ENCODE measurements around the gene ARMC9. TPM values are rescaled to one million over a fixed set of nuclear protein-coding genes. Genes with fewer than 3 reads are reported as not detected.
A peak's percentile ranks its signal among the peaks of the same experiment; 100 is the strongest.
"Not testable (repeated sequence)": the region's sequence is repeated elsewhere in the genome, so short reads cannot be mapped to it uniquely, and the experiment has no call there.

The ARMC9 gene
- total RNA-seq, 1 experiment from 2014 or later: 67.2 TPM

GRCh38 chr2:231280846-231281245, 82.4 kb downstream of the ARMC9 start:
- no peak for DNase-seq (ENCODE audit: low read depth)

- no peak for DNase-seq (ENCODE audit: low read depth)
Measured at GRCh38 chr2:231284296-231284695, 85.9 kb downstream of the ARMC9 start.

DNA sequence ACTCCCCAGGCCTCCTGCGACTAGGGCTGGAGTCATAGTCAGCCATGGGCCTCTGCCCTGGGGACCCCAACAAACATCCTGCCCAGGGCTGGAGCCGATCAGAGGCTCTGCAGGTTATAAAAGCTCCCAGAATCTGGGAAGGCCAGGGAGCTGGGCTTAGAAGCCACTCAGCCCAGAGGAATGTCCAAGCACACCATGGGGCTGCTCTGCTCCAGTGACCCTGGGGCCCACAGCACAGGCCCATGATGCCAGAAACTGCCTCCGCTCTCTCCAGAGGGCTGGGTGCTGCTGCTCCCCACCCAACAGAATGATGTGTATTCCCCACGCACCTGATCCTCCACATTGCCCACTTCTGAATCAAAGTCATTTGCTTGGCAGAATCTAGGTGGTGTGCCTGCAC, 88.5 kb downstream of the ARMC9 start:
- no peak for DNase-seq (ENCODE audit: low read depth)

- no peak for DNase-seq (ENCODE audit: low read depth)
Measured at GRCh38 chr2:231287696-231288095, 89.3 kb downstream of the ARMC9 start.

DNA sequence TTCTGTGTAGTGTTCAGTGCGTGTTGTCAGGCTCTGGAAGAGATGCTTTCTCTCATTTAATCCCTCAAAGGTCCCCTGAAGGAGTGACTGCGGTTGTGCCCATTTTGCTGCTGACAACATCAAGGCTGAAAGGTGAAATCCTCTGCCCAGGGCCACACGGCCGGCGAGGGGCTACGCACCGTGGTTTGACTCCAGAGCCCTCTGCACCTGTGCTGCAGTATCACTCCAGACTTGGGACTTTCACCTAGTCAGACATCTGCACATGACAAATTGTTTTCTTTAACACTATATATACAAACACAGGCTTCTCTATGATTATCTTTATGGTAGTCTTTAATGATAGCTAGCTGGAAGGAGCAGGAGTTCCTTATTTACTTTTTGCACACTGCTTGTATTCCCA, 90.2 kb downstream of the ARMC9 start:
- no peak for DNase-seq (ENCODE audit: low read depth)

DNA sequence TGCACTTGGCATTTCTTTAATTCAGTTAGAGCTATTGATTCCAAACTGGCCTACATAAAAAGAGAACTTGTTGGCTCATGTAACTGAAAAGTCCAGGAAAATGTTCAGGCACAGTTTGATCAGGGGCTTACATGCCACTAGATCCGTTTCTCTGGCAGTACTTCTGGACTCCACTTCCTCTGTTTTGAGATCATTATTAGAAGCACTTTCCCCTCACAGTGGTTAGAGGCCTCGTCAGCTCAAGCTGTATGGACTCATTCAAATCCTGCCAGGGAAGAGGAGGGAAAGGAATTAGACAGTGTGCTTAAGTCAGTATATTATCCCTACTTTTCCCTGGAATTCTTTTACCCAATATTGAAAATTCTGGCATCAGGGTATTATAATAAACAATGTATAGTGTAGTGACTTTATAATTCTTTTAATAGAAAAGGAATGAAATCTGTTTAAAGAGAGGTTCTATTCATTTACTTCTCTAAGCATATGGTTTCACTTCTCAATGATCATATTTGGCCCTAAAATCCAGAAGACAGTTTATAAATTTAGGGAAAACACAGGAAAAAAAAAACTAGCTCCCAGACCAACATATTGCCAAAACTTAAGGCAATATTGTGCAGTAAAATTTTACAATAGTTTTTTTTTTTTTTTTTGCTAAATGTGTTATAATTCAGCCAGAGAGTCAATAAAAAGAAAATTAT, 92.0 kb downstream of the ARMC9 start:
- no peak for DNase-seq (ENCODE audit: low read depth)

GRCh38 chr2:231292472-231293134, 94.2 kb downstream of the ARMC9 start:
- DNase-seq (ENCODE audit: low read depth): no peak

DNA sequence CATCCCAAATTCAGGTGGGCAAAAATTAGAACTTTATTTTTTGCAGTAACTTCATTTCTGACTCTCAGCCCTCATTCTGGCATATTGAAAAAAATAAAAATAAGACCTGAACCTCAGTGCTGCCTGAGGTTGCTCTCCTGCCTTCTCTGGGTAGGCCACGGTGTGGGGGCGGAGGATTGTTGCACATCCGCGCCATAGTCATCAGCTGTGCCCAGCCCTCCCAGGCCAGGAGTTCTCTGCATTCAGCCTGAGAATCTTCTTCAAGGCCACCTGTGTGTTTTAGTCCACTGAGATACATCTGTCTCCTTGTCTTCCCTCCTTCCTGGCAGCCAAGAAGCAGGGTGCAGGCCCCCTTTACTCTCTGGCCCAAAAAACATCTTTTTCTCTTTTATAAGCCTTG, 94.7 kb downstream of the ARMC9 start:
- DNase-seq (ENCODE audit: low read depth): no peak

DNA sequence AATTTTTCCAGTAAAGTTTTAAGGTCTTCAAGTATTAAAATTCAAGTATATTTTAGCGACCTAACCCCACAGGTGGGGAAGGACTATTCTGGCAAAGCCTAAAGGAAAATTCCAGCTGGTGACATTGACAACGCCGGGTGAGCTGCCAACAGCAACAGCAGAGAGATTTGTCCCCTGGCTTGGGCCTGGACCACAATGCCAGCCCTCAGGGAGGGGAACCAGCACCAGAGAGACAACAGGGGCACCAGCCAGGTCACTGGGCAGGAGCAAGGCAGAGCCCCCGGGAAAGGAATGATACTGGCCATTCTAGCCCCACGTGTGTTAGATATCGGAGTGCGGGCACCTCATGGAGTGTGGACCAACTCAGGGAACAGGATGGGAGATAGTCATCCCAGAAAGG, 95.7 kb downstream of the ARMC9 start:
- no peak for DNase-seq (ENCODE audit: low read depth)

- DNase-seq (ENCODE audit: low read depth): no peak
Measured at GRCh38 chr2:231294571-231295362, 96.3 kb downstream of the ARMC9 start.

- DNase-seq (ENCODE audit: low read depth): no peak
Measured at GRCh38 chr2:231295363-231295655, 96.9 kb downstream of the ARMC9 start.

DNA sequence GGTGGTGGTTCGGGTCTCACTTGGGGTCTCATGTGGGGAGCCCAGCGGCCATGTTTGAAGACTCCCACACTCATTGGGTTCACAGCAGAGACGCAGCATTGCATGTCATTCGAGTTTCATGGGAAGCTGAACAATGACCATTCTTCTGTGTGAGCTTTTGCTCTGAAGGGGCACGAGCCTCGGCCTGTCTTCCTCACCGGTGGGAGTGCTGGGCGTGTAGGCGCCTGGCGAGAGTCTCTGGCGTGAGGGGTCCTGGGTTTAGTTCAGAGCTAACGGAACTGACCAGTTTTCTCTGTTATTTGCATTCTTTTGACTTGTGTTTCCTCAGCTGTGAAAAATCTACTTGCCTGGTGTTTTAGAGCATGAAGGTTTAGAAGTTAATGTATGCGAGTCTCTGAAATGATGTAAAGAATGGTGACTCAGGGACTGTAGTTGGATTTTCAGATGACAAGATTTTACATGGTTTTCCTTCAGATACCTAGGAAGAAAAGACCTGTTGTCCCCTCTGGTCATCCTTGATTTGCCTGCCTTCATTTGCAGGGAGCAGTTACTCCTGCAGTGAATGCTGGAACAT, 98.1 kb downstream of the ARMC9 start:
- no peak for DNase-seq (ENCODE audit: low read depth)

DNA sequence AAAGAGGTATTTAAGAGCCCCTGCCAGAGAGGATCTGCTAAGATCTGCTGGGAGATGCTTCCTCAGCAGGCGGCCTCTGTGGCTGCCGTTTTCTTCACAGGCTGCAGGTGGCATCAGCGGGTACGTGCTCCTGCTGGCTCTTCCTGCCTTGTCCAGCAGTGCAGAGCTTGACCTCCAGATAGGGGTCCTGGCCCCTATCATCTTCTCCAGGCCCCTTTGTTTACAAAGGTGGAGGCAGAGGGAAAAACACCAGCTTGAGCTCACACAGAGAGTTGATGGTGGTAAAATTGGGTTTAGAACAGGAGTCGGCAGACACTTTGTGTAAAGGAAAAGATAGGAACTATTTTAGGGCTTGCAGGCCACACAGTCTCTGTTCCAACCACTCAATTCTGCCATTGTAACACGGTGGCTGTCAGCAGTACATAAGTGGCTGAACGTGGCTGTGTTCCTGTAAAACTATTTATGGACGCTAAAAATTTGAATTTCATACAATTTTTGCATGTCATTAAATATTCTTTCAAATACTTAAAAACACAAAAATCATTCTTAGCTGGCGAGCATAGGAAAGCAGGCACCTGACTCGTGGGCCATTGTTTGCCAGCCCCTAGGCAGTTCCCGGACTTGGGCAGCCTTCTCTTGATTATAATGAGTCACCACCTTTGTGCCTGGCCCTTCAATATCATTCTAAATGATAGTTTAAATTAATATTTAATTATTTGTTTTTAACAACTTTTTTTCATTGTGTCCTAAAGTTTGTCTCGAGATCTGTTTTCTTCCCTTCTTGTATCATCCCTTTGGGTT, 98.9 kb downstream of the ARMC9 start:
- peak; percentile 53 for DNase-seq (ENCODE audit: low read depth)

DNA sequence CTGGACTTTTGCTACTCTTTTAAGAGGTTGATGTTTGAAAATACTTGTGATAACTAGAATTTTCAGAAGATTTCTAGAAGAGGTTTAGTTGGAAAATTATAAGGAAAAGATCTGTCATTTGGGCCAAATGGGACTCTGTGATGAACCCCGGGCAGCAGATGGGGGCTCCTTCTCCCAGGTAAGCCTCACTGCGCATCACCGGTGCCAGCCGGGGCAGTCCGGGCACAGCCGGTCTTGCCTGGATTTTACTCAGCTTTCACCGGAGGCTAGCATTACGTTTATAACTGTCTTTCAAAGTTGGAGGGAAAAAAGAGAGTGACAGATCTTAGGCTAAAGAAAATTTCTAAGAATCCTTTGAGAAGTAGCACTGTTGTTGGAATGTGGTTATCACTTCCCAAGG, 99.7 kb downstream of the ARMC9 start:
- no peak for DNase-seq (ENCODE audit: low read depth)

DNA sequence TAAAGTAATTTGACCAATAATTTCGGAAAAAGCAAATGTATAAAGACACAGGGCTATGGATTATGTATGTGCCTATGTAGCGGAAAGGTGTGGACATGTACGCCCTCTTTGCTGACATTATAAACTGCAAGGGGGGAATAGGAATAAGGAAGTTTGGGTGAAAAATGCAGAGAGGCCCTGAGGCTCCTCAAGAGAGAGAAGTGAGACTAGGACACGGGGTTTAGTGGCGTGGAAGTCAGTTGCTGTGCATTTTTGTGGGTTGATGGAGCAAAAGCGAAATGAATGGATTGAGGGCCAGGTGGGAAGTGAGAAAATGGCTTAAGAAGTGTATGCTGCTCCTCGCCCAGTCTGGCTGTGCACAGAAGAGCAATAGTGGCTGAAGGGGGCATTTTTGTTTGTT, 100.8 kb downstream of the ARMC9 start:
- DNase-seq (ENCODE audit: low read depth): no peak

GRCh38 chr2:231300020-231300721, 101.7 kb downstream of the ARMC9 start:
- no peak for DNase-seq (ENCODE audit: low read depth)

GRCh38 chr2:231300722-231301076, 102.3 kb downstream of the ARMC9 start:
- no peak for DNase-seq (ENCODE audit: low read depth)

GRCh38 chr2:231304259-231304658, 105.8 kb downstream of the ARMC9 start:
- DNase-seq (ENCODE audit: low read depth): not testable (repeated sequence)

- no peak for DNase-seq (ENCODE audit: low read depth)
Measured at GRCh38 chr2:231305221-231305620, 106.8 kb downstream of the ARMC9 start.

DNA sequence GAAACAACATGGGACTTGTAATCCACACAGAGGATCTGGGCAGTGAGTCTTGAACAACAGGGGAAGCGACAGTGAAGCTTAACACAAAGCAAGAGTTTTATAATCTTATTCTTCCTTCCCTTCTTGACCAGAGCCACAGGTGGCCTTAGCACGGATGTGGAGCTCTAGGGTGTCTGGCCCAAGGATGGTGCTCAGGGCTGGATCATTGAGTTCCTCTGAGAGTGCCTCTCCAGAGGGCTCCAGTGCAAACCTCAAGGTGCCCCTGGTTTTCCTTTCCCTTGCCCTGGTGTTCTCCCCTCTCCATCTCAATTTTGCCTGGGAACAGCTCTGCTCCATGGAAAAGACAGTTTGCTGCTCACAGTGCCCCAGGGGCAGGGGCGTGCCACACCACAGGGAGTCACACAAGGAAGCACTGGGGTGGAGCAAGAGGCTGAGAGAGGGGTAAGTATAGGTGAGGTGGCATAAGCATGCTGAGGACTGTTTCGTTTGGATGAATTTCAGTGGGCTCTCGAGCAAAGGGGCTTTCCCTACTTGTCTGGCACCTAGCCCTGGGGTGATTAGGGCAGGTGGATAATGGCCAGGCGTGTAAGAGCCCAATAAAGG, 108.5 kb downstream of the ARMC9 start:
- no peak for DNase-seq (ENCODE audit: low read depth)

GRCh38 chr2:231308219-231308618, 109.8 kb downstream of the ARMC9 start:
- DNase-seq (ENCODE audit: low read depth): no peak

Data from RPMI7951 (cell line).